HG03097 (cell line): Measurements from ENCODE around the gene SNRNP35.
"Not testable (repeated sequence)": the region's sequence is repeated elsewhere in the genome, so short reads cannot be mapped to it uniquely, and the experiment has no call there.

Experiments
- ATAC-seq: cut with Tn5 transposase; IDR thresholded peaks from one replicate; pipeline ENCODE4 v1.9.1; 2021; ENCODE audit not compliant: unreplicated experiment, low FRiP score

Gene SNRNP35

GRCh38 chr12:123446333-123446713, 11.6 kb upstream of the SNRNP35 start:
- no peak for ATAC-seq

- no peak for ATAC-seq
These were observed 8.6 kb upstream of the SNRNP35 start for GRCh38 chr12:123449249-123449733.

- ATAC-seq, result no peak
These were observed 8.1 kb upstream of the SNRNP35 start for GRCh38 chr12:123449856-123450255.

- ATAC-seq, result no peak
These were observed 7.3 kb upstream of the SNRNP35 start for GRCh38 chr12:123450636-123451035.

GRCh38 chr12:123452276-123452550, 5.7 kb upstream of the SNRNP35 start:
- ATAC-seq, result not testable (repeated sequence)

GRCh38 chr12:123453165-123453564, 4.8 kb upstream of the SNRNP35 start:
- ATAC-seq, result no peak

GRCh38 chr12:123463174-123463573, 5.2 kb downstream of the SNRNP35 start:
- not testable (repeated sequence) for ATAC-seq

- ATAC-seq, result no peak
These were observed 7.1 kb downstream of the SNRNP35 start for GRCh38 chr12:123465084-123465483.

- peak; percentile 66 for ATAC-seq
These were observed 10.8 kb downstream of the SNRNP35 start for GRCh38 chr12:123468786-123469185.

GRCh38 chr12:123469978-123470377, 12.0 kb downstream of the SNRNP35 start:
- ATAC-seq, result no peak

- no peak for ATAC-seq
These were observed 13.6 kb downstream of the SNRNP35 start for GRCh38 chr12:123471374-123472068.

- ATAC-seq, result no peak
These were observed 14.5 kb downstream of the SNRNP35 start for GRCh38 chr12:123472438-123472849.

- no peak for ATAC-seq
These were observed 16.7 kb downstream of the SNRNP35 start for GRCh38 chr12:123474485-123475245.

GRCh38 chr12:123475246-123475703, 17.3 kb downstream of the SNRNP35 start:
- ATAC-seq, result no peak

GRCh38 chr12:123478069-123478468, 20.1 kb downstream of the SNRNP35 start:
- ATAC-seq, result no peak

- ATAC-seq, result no peak
These were observed 20.8 kb downstream of the SNRNP35 start for GRCh38 chr12:123478762-123479161.

- ATAC-seq, result no peak
These were observed 21.7 kb downstream of the SNRNP35 start for GRCh38 chr12:123479442-123480180.

GRCh38 chr12:123481251-123481650, 23.3 kb downstream of the SNRNP35 start:
- not testable (repeated sequence) for ATAC-seq

- no peak for ATAC-seq
These were observed 24.9 kb downstream of the SNRNP35 start for GRCh38 chr12:123482876-123483275.

- ATAC-seq, result no peak
These were observed 25.8 kb downstream of the SNRNP35 start for GRCh38 chr12:123483602-123484248.

GRCh38 chr12:123485756-123486155, 27.8 kb downstream of the SNRNP35 start:
- no peak for ATAC-seq
